H1 (cell line): ENCODE results near the gene ASTL. TPM values are rescaled to one million over a fixed set of nuclear protein-coding genes. Genes with fewer than 3 reads are reported as not detected.

ENCODE experiments used
- CTCF ChIA-PET: fragments of 300-600 bp; sonication (Branson Sonifier 250); formaldehyde crosslinking; loops from one replicate; lab custom pipeline; 2021; ENCODE audit not compliant: partially characterized antibody; lab: Charles Lee
- POLR2A ChIA-PET: fragments of 300-600 bp; sonication (Branson Sonifier 250); formaldehyde crosslinking; loops from one replicate; lab custom pipeline; 2021; ENCODE audit warnings: inconsistent platforms; ENCODE audit not compliant: partially characterized antibody; lab: Charles Lee
- DNase-seq, 2 experiments: peaks; one replicate each; pipeline versions ENCODE4 v3.0.0 to v3.0.0-alpha.2; 2010 to 2022; ENCODE audit warnings: low spot score in 2 of 2, low read depth in 1 of 2, mixed read lengths in 1 of 2
- FAIRE-seq: peaks from 2 replicates; lab custom pipeline; 2011; peaks lifted over from hg19 to GRCh38; lab: Jason Lieb, UNC
- H2AFZ ChIP-seq: 2 replicates; pipeline ENCODE4 v1.8.1; 2012; ENCODE audit warnings: low read length, inconsistent platforms
- H2AK5ac ChIP-seq: 2 replicates; pipeline ENCODE4 v1.6.1; 2013; ENCODE audit warnings: low read depth, low read length
- H2BK120ac ChIP-seq: replicated peaks from 2 replicates; pipeline ENCODE3; 2013; ENCODE audit warnings: low read depth, low read length, inconsistent platforms
- H2BK12ac ChIP-seq: 2 replicates; pipeline ENCODE4 v1.6.1; 2013; ENCODE audit warnings: low read depth, low read length
- H2BK15ac ChIP-seq: 2 replicates; pipeline ENCODE4 v1.6.1; 2013; ENCODE audit warnings: low read length
- H2BK20ac ChIP-seq: 2 replicates; pipeline ENCODE4 v1.6.1; 2013; ENCODE audit warnings: low read length
- H2BK5ac ChIP-seq: 2 replicates; pipeline ENCODE4 v1.6.1; 2013; ENCODE audit warnings: low read depth, low read length
- H3K14ac ChIP-seq: 2 replicates; pipeline ENCODE4 v1.6.1; 2013; ENCODE audit warnings: inconsistent platforms; ENCODE audit not compliant: insufficient read length
- H3K18ac ChIP-seq: 2 replicates; pipeline ENCODE4 v1.6.1; 2013; ENCODE audit warnings: low read length; ENCODE audit errors: extremely low read depth
- H3K23ac ChIP-seq: 2 replicates; pipeline ENCODE4 v1.6.1; 2013; ENCODE audit warnings: inconsistent platforms; ENCODE audit not compliant: insufficient read length
- H3K23me2 ChIP-seq: 2 replicates; pipeline ENCODE4 v1.6.1; 2013; ENCODE audit warnings: low read depth, low read length
- H3K27ac ChIP-seq: 2 replicates; pipeline ENCODE4 v1.6.1; 2011; ENCODE audit warnings: low read depth, low read length, inconsistent platforms
- H3K27me3 ChIP-seq, 4 experiments: replicated peaks in 1 of 4; 1 replicate in 1 of 4; 2 replicates in 3 of 4; pipeline versions ENCODE4 v1.6.1 to v1.8.1; 2011 to 2013; ENCODE audit warnings: low read length in 3 of 4, mild to moderate bottlenecking in 3 of 4, inconsistent platforms in 2 of 4, mixed read lengths in 2 of 4, moderate library complexity in 1 of 4; ENCODE audit not compliant: control insufficient read depth in 3 of 4, insufficient read depth in 3 of 4; ENCODE audit errors: extremely low read depth in 1 of 4
- H3K36me3 ChIP-seq, 4 experiments: 2 replicates each; pipeline versions ENCODE4 v1.6.1 to v1.8.1; 2011 to 2013; ENCODE audit warnings: mild to moderate bottlenecking in 4 of 4, low read length in 3 of 4, moderate library complexity in 2 of 4, control low read depth in 1 of 4, inconsistent platforms in 1 of 4; ENCODE audit not compliant: insufficient read depth in 4 of 4, control insufficient read depth in 2 of 4
- H3K4ac ChIP-seq: replicated peaks from 2 replicates; pipeline ENCODE3; 2013; ENCODE audit warnings: low read length, low read depth, mixed read lengths, inconsistent platforms; ENCODE audit not compliant: insufficient read length
- H3K4me1 ChIP-seq, 4 experiments: replicated peaks in 1 of 4; 1 replicate in 1 of 4; 2 replicates in 3 of 4; pipeline versions ENCODE4 v1.6.1 to v1.8.1; 2011 to 2013; ENCODE audit warnings: low read length in 3 of 4, inconsistent platforms in 2 of 4, mixed read lengths in 1 of 4; ENCODE audit not compliant: insufficient read depth in 4 of 4, control insufficient read depth in 3 of 4
- H3K4me2 ChIP-seq, 2 experiments: 2 replicates each; pipeline versions ENCODE4 v1.6.1 to v1.8.1; 2011 to 2013; ENCODE audit warnings: low read depth in 2 of 2, low read length in 2 of 2, control low read depth in 1 of 2, inconsistent platforms in 1 of 2, mild to moderate bottlenecking in 1 of 2; ENCODE audit not compliant: insufficient read depth in 1 of 2
- H3K4me3 ChIP-seq, 4 experiments: fragments of 200-600, 300-600 bp in 1 of 4; sonication (generic), shearing (Covaris generic), sonication (Bioruptor Twin) in 1 of 4; 2 replicates each; pipeline versions ENCODE4 v1.5.1 to v1.8.1; 2011 to 2016; ENCODE audit warnings: low read length in 4 of 4, low read depth in 3 of 4, control low read depth in 2 of 4, inconsistent platforms in 2 of 4, mild to moderate bottlenecking in 2 of 4, mixed read lengths in 1 of 4, moderate library complexity in 1 of 4; ENCODE audit not compliant: insufficient read depth in 2 of 4; ENCODE audit errors: extremely low read depth in 1 of 4
- H3K56ac ChIP-seq: replicated peaks from 2 replicates; pipeline ENCODE3; 2013; ENCODE audit warnings: low read depth, mild to moderate bottlenecking, mixed read lengths, low read length, inconsistent platforms; ENCODE audit not compliant: insufficient read length
- H3K79me1 ChIP-seq: 2 replicates; pipeline ENCODE4 v1.6.1; 2013; ENCODE audit warnings: low read depth, low read length, control low read depth
- H3K79me2 ChIP-seq, 2 experiments: 2 replicates each; pipeline versions ENCODE4 v1.6.1 to v1.8.1; 2012 to 2013; ENCODE audit warnings: low read length in 2 of 2, mild to moderate bottlenecking in 2 of 2, inconsistent platforms in 1 of 2; ENCODE audit not compliant: insufficient read depth in 2 of 2, control insufficient read depth in 1 of 2
- H3K9ac ChIP-seq, 4 experiments: replicated peaks in 1 of 4; 1 replicate in 1 of 4; 2 replicates in 3 of 4; pipeline versions ENCODE4 v1.6.1 to v1.8.1; 2011 to 2013; ENCODE audit warnings: low read depth in 3 of 4, low read length in 3 of 4, control low read depth in 2 of 4, mild to moderate bottlenecking in 2 of 4, moderate library complexity in 2 of 4, inconsistent platforms in 1 of 4; ENCODE audit errors: extremely low read depth in 1 of 4
- H3K9me3 ChIP-seq, 2 experiments: 2 replicates each; pipeline versions ENCODE4 v1.6.1 to v1.8.1; 2012 to 2013; ENCODE audit warnings: mild to moderate bottlenecking in 2 of 2, moderate library complexity in 2 of 2, control low read depth in 1 of 2, inconsistent platforms in 1 of 2, low read depth in 1 of 2, low read length in 1 of 2, mixed read lengths in 1 of 2; ENCODE audit not compliant: insufficient read depth in 2 of 2
- H4K20me1 ChIP-seq, 2 experiments: replicated peaks in 1 of 2; 2 replicates each; pipeline versions ENCODE3 to v1.8.1; 2011 to 2013; ENCODE audit warnings: inconsistent platforms in 2 of 2, low read length in 2 of 2, mild to moderate bottlenecking in 1 of 2; ENCODE audit not compliant: insufficient read depth in 2 of 2, control insufficient read depth in 1 of 2
- H4K5ac ChIP-seq: 2 replicates; pipeline ENCODE4 v1.6.1; 2013; ENCODE audit warnings: low read length, low read depth, mixed read lengths, inconsistent platforms; ENCODE audit not compliant: insufficient read length
- H4K8ac ChIP-seq: 2 replicates; pipeline ENCODE4 v1.8.0; 2013; ENCODE audit warnings: mild to moderate bottlenecking, moderate library complexity, low read length, inconsistent platforms; ENCODE audit not compliant: insufficient read depth; ENCODE audit errors: extremely low read depth
- H4K91ac ChIP-seq: replicated peaks from 2 replicates; pipeline ENCODE3; 2013; ENCODE audit warnings: low read length, mixed read lengths, inconsistent platforms; ENCODE audit not compliant: insufficient read length
- ASH2L ChIP-seq: fragments of 200-600, 300-600 bp; sonication (generic); IDR thresholded peaks from one replicate; pipeline ENCODE4 v1.7.1; 2017; ENCODE audit warnings: low read length
- BRCA1 ChIP-seq: IDR thresholded peaks from 2 replicates; pipeline ENCODE4 v1.6.1; 2012; ENCODE audit warnings: low read depth, low read length, improper control_type of control experiment
- EGR1 ChIP-seq: IDR thresholded peaks from 2 replicates; pipeline ENCODE4 v1.6.1; 2011; ENCODE audit warnings: low read depth, low read length, borderline replicate concordance
- JUND ChIP-seq: IDR thresholded peaks from 2 replicates; pipeline ENCODE4 v1.6.1; 2011; ENCODE audit warnings: mild to moderate bottlenecking, improper control_type of control experiment, low read length
- KDM1A ChIP-seq: fragments of 200-600, 300-600 bp; sonication (generic); IDR thresholded peaks from 2 replicates; pipeline ENCODE4 v1.7.1; 2016; ENCODE audit warnings: mild to moderate bottlenecking, low read length, borderline replicate concordance
- POU5F1 ChIP-seq: IDR thresholded peaks from 2 replicates; pipeline ENCODE4 v1.6.1; 2011; ENCODE audit warnings: low read depth, mild to moderate bottlenecking, low read length, moderate library complexity
- SP4 ChIP-seq: IDR thresholded peaks from 2 replicates; pipeline ENCODE4 v1.6.1; 2012; ENCODE audit warnings: low read length, inconsistent platforms
- SUZ12 ChIP-seq: fragments of 200-600 bp; sonication (generic); IDR thresholded peaks from 2 replicates; pipeline ENCODE4 v1.6.1; 2012; ENCODE audit warnings: mild to moderate bottlenecking, inconsistent platforms, low read length, moderate library complexity, mixed read lengths
- TBP ChIP-seq: IDR thresholded peaks from 2 replicates; pipeline ENCODE4 v1.6.1; 2011; ENCODE audit warnings: low read depth, low read length, improper control_type of control experiment
- TCF12 ChIP-seq: IDR thresholded peaks from 2 replicates; pipeline ENCODE4 v1.6.1; 2011; ENCODE audit warnings: low read depth, mild to moderate bottlenecking, low read length
- YY1 ChIP-seq: IDR thresholded peaks from 2 replicates; pipeline ENCODE4 v1.6.1; 2011; ENCODE audit warnings: low read depth, mild to moderate bottlenecking, low read length
- WGBS, 2 experiments: shearing (Covaris generic) in 1 of 2; methylation state at CpG; one replicate each; pipeline versions ENCODE4 v1.1.6 to v1.1.7; 2013 to 2015; ENCODE audit warnings: low lambda C conversion rate in 2 of 2, mixed read lengths in 2 of 2, inconsistent platforms in 1 of 2, low coverage in 1 of 2, missing lambda C conversion rate in 1 of 2; ENCODE audit not compliant: insufficient replicate concordance in 2 of 2, insufficient coverage in 1 of 2, insufficient read length in 1 of 2; ENCODE audit errors: extremely low coverage in 1 of 2, missing lambda C conversion rate in 1 of 2; 5-methylcytosine and 5-hydroxymethylcytosine counted together
- polyA plus RNA-seq, 7 experiments: library from polyadenylated mRNA; depleted of rRNA in 3 of 7; stranded (reverse) in 5 of 7; unstranded in 2 of 7; fragments of >200 nt in 5 of 7; fragments of 200-250 nt in 2 of 7; gene quantifications; 1 replicate in 5 of 7; 2 replicates in 1 of 7; 4 replicates in 1 of 7; pipeline versions ENCODE4 v1.2.1 to v1.2.3, GENCODE V29; 2011 to 2013; ENCODE audit warnings: missing spikeins in 2 of 7, mixed read lengths in 2 of 7
- total RNA-seq: library from RNA; stranded (reverse); fragmentation: NEBNext Ultra II Directional; extraction: Animal tissue kit (Norgen Biotek cat#: 25700); gene quantifications from 2 replicates; pipeline ENCODE4 v1.2.1, GENCODE V29; 2021
- TF ChIP-seq, protein P1 (sequence below): IDR thresholded peaks from 2 replicates; pipeline ENCODE4 v1.6.1; 2011; ENCODE audit warnings: low read depth, mild to moderate bottlenecking, low read length; ENCODE audit not compliant: insufficient read depth

The ASTL gene
- total and polyA plus RNA-seq, 2 of the 8 experiments (the other 6 are each of a cell fraction or from before 2014, with no cell fraction given) = 0.60 to 1.4 TPM

DNA sequence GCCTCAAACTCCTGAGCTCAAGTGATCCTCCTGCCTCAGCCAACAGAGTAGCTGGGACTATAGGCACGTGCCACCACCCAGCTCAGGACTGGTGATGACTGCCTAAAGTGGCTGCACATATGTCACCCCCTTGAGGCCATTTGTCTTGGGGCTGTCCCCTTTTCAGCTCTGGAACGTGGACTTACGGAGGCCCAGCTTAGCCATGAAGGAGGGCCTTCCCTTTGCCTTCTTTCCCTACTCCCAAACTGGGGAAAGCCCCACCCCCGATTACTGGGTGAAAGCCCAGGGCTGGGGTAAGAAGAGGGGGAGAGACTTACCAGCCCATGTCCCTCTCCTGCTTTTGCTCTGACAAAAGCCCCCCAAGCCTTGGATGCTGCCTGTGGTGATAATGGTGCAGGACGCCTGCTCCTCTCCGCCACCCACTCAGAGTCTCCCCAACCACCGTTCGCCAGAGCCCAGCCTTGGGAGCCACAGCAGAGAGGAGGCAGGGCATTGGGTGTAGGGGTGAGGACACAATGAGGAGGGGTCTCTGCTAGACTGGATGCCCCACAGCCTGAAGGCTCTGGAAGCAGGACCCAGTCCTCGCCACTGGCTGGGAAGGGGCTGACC, 9.4 kb upstream of the ASTL start:
- Histone ChIP-seq H3K9ac (peak overlapping the region in 1 of 4 experiments; percentile 6; a peak in 1 of 7 replicates), H2BK5ac (peak overlapping the region; percentile 24; the same call in 1 of the 2 replicates), H3K36me3 (no peaks in the 10 kb centered on the region), H2AK5ac (peak overlapping the region; percentile 82; the same call in 1 of the 2 replicates), H3K4me3 (no peak overlapping the region), H3K27ac (no peak overlapping the region), H4K5ac (no peak overlapping the region), H3K56ac (no peak overlapping the region), H4K91ac (peak overlapping the region; percentile 7), H2BK120ac (no peak overlapping the region), H3K27me3 (peaks cover 4 to 30% (median 20%) of the 10 kb centered on the region in 4 experiments; a peak in 6 of 7 replicates), H3K4me2 (peak overlapping the region; percentile 57 to 60; a peak in 3 of 4 replicates), H2BK15ac (peak overlapping the region; percentile 12; the same call in 1 of the 2 replicates), H3K23me2 (peaks cover 7% of the 10 kb centered on the region), H2BK12ac (peak overlapping the region; percentile 80; the same call in 1 of the 2 replicates), H3K79me1 (no peaks in the 10 kb centered on the region), H2AFZ (0 out of 2 replicates have a peak overlapping the region, but pooled peaks have one; percentile 21), H3K4me1 (peaks cover 0 to 47% (median 35%) of the 10 kb centered on the region in 4 experiments; a peak in 6 of 7 replicates), H3K79me2 (no peaks in the 10 kb centered on the region), H3K4ac (no peak overlapping the region), H2BK20ac (peak overlapping the region; percentile 80; the same call in 1 of the 2 replicates), H3K9me3 (no peaks in the 10 kb centered on the region), H3K14ac (no peak overlapping the region), H3K23ac (no peak overlapping the region), H3K18ac (peak overlapping the region; percentile 78), H4K8ac (peak overlapping the region; percentile 62; the same call in 1 of the 2 replicates), H4K20me1 (no peaks in the 10 kb centered on the region)
- no peak for DNase-seq
- ChIA-PET POLR2A (interaction anchor here (1.0 to 2.1 kb wide), 4 partner anchors 9 to 61 kb away, joined by 3 to 6 read pairs (median 4); partner anchors contain the start of genes ASTL and STARD7), CTCF (interaction anchor here (0.7 to 13.4 kb wide), 8 partner anchors 8 to 125 kb away, joined by 3 to 155 read pairs (median 4); partner anchors contain the start of genes ADRA2B and ASTL)
- no peak for FAIRE-seq
- 73% methylated on average over 7 of the region's 9 CpGs; no CpG with 5 or more reads in 1 of the 2 experiments for WGBS, 2 experiments
- no peak for TF ChIP-seq KDM1A
- no peak for TF ChIP-seq YY1
- TF ChIP-seq POU5F1 = no peak
- TF ChIP-seq BRCA1 = no peak
- TF ChIP-seq, protein P1, sequence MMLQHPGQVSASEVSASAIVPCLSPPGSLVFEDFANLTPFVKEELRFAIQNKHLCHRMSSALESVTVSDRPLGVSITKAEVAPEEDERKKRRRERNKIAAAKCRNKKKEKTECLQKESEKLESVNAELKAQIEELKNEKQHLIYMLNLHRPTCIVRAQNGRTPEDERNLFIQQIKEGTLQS = no peak
- no peak for TF ChIP-seq SUZ12
- TF ChIP-seq TCF12 = no peak
- TF ChIP-seq TBP = no peak
- TF ChIP-seq SP4 = no peak
- no peak for TF ChIP-seq ASH2L
- TF ChIP-seq JUND = no peak
- TF ChIP-seq EGR1 = no peak
